ENCODE measurements around the gene MPPED2. TPM values are rescaled to one million over a fixed set of nuclear protein-coding genes. Genes with fewer than 3 reads are reported as not detected.

MPPED2 gene
- total RNA-seq, 1 experiment from 2014 or later: not detected

- DNase-seq (ENCODE audit: low read depth, low spot score) (no peak), ATAC-seq (no peak)
- intact Hi-C loops (cut with micrococcal nuclease): no loop called here
- H3K9me2 ChIP-seq (ENCODE audit: insufficient read depth): no peaks in the 10 kb centered on the region
- no peaks in the 10 kb centered on the region; the same call in 1 of the 2 replicates for H4K20me1 ChIP-seq (ENCODE audit: insufficient read depth)
- no peak overlapping the region for H2AFZ ChIP-seq (ENCODE audit: low read depth, low read length, poor library complexity, severe bottlenecking)
- no peaks in the 10 kb centered on the region for H3K4me1 ChIP-seq (ENCODE audit: control insufficient read depth in 1 of 2, insufficient read depth in 2 of 2, low read length in 2 of 2)
- no peak overlapping the region for H3K9ac ChIP-seq (ENCODE audit: low read length)
- no peak overlapping the region for H3K4me2 ChIP-seq (ENCODE audit: low read length)
- no peak overlapping the region for H3K27ac ChIP-seq (ENCODE audit: low read depth, low read length)
- CTCF ChIA-PET: no interaction called here
- POLR2A ChIA-PET: no interaction called here
- no peak overlapping the region for H3K4me3 ChIP-seq (replicated peaks in 1 of 2; ENCODE audit: low read depth in 1 of 2, low read length in 2 of 2)
- BruUV-seq (replicated peaks): no TSS peak
- H3K27me3 ChIP-seq (ENCODE audit: insufficient read depth, low read length): peaks cover 52% of the 10 kb centered on the region
- no peaks in the 10 kb centered on the region for H3K79me2 ChIP-seq (ENCODE audit: insufficient read depth, low read length)
- no peak for TF ChIP-seq MAX (IDR thresholded peaks at IDR 0.05)
- no peak for TF ChIP-seq SIN3A (IDR thresholded peaks at IDR 0.05; ENCODE audit: low read depth)
- no peak for TF ChIP-seq ZBTB33 (IDR thresholded peaks at IDR 0.05; ENCODE audit: extremely low read depth, insufficient replicate concordance, low read length)
- no peak for TF ChIP-seq SRF (IDR thresholded peaks at IDR 0.05; ENCODE audit: low read depth)
- TF ChIP-seq EGR1 (IDR thresholded peaks at IDR 0.05; ENCODE audit: low read depth): no peak
- no peak for TF ChIP-seq SP1 (IDR thresholded peaks at IDR 0.05; ENCODE audit: low read depth)
- TF ChIP-seq ZNF274 (IDR thresholded peaks at IDR 0.05; ENCODE audit: low read depth, low read length): no peak
- no peak for TF ChIP-seq YY1 (IDR thresholded peaks at IDR 0.05; ENCODE audit: extremely low read depth, insufficient replicate concordance, low read depth, low read length)
- no peak for TF ChIP-seq TCF7L2 (IDR thresholded peaks at IDR 0.05; ENCODE audit: borderline replicate concordance, extremely low read depth, insufficient read depth, insufficient read length)
- TF ChIP-seq ELF1 (IDR thresholded peaks at IDR 0.05; ENCODE audit: borderline replicate concordance, low read depth): no peak
- TF ChIP-seq REST (IDR thresholded peaks at IDR 0.05; ENCODE audit: low read depth): no peak
- no peak for TF ChIP-seq POLR2AphosphoS5 (IDR thresholded peaks at IDR 0.05; ENCODE audit: low read depth, low read length)
- TF ChIP-seq POLR2A (IDR thresholded peaks at IDR 0.05; ENCODE audit: borderline replicate concordance, extremely low read depth, insufficient read depth, insufficient read length): no peak
- no peak for TF ChIP-seq CEBPB (IDR thresholded peaks at IDR 0.05; ENCODE audit: low read depth)
- TF ChIP-seq EZH2phosphoT487 (IDR thresholded peaks at IDR 0.05; ENCODE audit: borderline replicate concordance): no peak
- no peak for TF ChIP-seq JUND (IDR thresholded peaks at IDR 0.05)
- no peak for TF ChIP-seq EZH2 (IDR thresholded peaks at IDR 0.05)
- TF ChIP-seq CBX3 (IDR thresholded peaks at IDR 0.05; ENCODE audit: low read depth): no peak
- TF ChIP-seq FOSL1 (IDR thresholded peaks at IDR 0.05; ENCODE audit: low read depth): no peak
- RAD21 ChIA-PET (ENCODE audit: low non-redundant PET in 1 of 2, low total read pairs in 2 of 2, uncharacterized antibody in 2 of 2, unreplicated experiment in 2 of 2): no interaction called here
- no peaks in the 10 kb centered on the region for H3K9me3 ChIP-seq (ENCODE audit: control insufficient read depth in 1 of 2, insufficient read depth in 1 of 2, low read depth in 1 of 2, low read length in 2 of 2)
- H3K36me3 ChIP-seq (ENCODE audit: control insufficient read depth in 1 of 2, insufficient read depth in 2 of 2, low read length in 2 of 2): no peaks in the 10 kb centered on the region
These were observed 205.3 kb downstream of the MPPED2 start for GRCh38 chr11:30380846-30381245.
